Activated T-cell treated with anti-CD3 and anti-CD28 coated beads for 48 hours (primary cell): ENCODE results near the gene LPIN3.
A peak's percentile ranks its signal among the peaks of the same experiment; 100 is the strongest.

Experiments
- DNase-seq: peaks from one replicate; pipeline ENCODE4 v3.0.0-alpha.2; 2020; ENCODE audit warnings: low read depth

LPIN3 gene

DNA sequence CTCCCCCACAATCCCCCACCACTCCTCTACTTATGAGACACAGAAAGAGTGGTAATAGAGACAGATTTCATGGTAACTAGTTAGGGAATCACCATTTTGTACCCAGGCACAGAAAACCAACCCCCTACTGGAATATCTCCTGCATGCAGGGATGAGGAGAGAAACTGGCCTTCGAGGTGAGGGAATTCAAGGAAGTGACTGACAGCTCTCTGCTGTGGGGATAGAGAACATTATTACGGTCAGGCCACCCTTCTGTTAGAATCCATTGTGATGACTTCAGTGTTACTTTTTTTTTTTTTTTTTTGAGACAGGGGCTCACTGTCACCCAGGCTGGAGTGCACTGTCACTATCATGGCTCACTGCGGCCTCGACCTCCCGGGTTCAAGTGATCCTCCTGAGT lies 13.4 kb upstream of the LPIN3 start:
- no peak for DNase-seq

DNA sequence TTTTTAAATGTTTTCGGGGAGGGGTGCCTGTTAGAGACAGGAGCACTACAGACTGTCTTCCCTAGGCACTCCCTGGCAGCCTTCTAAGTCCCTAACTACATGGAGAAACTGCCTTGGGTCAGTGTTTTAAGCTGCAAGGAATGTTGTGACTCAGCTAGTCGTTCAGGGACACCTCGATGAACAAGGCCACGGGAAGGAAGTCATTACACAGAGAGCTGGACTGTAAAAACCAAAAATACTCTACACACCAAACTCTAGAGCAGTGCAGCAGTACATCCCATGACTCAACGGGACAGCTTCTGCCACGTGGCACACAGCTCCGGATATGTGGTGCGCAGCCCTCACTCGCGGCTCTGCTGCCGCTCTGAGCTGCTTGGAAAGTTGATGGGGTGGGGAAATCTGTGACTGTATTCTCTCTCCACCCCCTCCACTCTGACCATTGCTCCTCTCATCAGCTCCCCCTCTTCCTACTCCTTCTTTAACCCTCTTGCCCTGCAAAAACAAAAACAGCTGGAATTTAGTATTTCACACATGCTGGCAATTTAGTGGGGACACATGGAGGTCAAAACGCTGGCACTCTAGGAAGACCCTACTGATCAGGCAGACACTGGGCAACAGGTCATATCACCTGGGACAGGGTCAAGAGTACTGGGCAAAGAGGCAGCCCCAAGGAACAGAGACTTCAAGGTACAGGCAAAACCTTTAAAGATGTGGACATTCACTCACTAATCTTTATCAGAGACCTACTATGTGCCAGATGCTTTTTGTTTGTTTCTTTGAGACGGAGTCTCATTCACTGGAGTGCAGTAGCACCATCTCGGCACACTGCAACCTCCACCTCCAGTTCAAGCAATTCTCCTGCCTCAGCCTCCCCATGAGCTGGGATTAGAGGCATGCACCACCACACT lies 10.9 kb upstream of the LPIN3 start:
- DNase-seq, result peak; percentile 54

DNA sequence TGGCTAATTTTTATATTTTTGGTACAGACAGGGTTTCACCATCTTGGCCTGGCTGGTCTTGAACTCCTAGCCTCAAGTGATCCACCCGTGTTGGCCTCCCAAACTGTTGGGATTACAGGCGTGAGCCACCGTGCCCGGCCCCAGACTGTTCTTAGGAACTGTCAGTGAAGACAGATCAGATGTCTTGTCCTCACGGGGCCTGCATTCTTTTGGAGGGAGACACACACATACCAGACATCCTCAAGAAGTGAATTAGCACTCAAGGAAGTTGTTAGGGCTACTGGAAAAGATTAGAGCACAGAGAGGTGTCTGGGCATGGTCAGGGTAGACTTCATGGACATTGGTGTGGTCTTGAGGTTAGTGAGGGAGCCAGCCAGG lies 10.3 kb upstream of the LPIN3 start:
- no peak for DNase-seq

DNA sequence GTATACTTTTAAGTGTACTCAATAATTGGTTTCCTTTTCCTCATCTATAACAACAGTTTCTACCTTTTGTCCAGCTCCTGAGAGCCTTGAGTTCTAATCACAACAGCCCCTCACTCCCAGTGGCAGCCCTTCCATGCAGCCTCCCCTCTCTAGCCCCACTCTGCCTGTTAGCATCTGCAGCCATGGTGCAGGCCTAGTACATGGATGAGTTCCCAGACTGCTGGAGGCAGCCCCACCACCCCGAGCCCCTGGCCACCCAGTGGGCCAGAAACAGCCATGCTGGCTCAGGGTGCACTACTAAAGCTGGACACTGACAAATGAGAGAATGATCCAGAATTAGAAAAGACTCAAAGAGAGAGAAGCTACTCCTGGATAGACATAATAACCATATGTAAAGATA lies 9.7 kb upstream of the LPIN3 start:
- no peak for DNase-seq

DNA sequence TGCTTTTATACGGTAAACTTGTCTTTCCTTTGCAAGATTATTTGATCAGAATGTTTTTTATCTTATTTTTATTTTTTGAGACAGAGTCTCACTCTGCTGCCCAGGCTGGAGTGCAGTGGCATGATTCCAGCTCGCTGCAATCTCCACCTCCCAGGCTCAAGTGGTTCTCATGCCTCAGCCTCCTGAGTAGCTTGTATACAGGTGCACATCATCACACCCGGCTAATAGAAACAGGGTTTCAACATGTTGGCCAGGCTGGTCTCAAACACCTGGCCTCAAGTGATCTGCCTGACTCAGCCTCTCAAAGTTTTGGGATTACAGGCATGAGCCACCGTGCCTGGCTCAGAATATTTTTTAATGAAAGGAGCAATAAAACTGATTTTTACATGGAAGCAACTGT lies 8.9 kb upstream of the LPIN3 start:
- no peak for DNase-seq

DNA sequence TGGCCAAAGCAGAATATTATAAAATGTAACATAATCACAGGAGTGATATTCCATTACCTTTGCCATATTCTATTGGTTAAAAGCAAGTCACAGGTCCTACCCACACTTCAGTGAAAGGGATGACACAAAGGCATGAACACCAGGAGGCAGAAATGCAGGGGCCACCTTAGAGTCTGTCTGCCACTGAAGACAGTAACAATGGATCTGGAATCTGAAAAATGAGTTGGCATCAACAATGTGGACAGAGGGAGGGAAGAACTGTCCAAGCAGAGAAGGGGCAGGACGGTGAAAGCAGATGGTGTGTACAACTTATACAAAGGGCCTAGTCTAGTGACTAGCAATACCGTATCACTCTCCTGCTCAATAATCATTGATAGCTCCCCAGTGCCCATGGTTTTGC lies 6.6 kb upstream of the LPIN3 start:
- DNase-seq, result no peak

DNA sequence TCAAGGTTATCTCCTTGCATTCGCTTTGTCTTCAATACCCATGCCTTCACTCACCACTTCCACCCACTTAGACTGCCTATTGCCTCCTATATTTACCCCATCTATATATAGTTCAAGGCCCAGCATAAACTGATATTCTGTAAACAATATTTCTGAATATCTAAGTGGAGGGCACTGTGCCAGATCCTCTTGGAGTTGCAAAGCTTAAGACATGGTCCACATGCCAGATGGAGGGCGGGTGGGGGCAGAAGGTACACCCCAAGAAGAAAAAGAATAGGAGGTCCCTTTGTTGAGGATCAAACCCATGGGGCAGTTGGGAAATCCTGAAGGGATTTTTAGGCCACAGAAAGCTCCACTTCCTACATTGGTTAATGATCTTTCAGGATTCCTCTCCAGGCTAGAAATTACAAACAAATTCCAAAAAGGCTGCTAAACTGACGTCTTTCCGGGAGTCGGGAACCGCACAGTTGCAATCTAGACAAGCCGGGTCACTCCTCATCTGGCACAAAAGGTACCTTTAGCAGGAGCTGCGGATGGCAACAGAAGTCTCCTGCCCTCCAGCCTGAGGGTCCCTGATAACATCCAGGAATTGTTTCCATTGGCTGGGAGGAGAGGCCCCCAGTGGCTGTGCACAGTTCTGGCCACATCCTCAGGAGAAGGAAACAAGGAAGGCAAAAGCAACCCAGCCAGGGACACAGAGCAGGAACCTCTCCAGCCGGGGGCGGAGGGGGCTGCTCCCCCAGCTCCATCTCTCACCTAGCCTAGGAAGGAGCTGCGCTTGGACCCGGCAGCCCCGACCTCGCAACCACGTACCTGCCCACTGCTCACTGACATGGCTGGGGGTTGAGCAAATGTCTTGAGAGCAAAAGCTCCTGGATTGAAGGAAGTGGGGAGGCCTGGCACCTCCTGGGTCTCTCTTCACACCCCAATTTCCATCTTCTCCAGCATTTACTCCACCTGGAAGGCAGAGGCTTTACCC lies 5.9 kb upstream of the LPIN3 start:
- no peak for DNase-seq

DNA sequence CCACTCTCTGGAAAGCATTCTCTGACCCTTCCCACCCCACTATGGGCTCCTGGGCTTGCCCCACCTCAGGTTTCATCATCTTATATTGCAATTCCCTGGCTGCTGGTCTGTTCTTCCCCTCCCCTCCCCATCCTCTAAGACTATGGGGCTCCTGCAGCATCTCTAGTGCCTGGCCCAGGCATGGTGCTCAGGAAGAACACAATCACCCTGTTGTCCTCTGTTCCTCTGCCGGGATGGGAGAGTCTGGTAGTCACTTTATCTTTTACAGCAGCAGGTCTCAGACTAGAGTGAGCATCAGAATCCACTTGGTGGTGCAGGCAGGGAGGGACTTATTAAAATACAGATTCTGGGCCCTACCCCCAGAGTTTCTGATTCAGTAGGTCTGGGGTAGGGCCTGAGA lies 5.0 kb upstream of the LPIN3 start:
- no peak for DNase-seq

DNA sequence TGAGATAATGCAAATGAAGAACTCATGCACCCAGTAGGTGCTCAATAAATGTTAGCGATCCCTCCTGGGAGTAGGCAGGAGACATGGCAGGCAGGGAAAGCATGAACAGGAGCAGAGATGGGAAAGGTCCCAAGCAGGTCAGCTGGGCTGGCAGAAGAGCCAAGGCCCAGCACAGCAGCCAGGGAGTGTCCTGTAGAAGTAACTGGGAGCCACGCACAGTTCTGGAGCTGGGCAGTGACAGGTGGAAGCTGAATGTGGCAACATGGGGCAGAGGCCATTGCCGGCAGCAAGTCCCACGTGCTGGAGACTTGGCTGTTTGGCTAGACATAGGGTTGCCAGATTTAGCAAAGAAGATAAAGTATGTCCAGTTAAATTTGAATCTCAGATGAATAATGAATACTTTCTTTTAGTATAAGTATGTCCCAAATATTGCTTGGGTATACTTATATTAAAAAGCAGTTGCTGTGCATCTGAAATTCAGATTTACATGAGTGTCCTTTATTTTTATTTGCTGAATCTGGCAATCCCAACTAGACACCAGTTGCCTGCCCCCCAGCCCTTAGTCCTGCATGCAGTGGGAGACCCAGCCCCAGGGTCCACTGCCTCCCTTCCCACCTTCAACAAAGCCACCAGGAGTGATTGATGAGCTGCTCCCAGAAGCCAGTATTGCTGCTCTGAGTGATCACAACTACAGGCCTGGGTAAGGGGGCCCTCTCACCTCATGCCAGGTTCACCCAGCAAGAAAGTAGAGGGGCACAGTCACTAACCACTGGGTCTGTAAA lies 3.7 kb upstream of the LPIN3 start:
- no peak for DNase-seq

DNA sequence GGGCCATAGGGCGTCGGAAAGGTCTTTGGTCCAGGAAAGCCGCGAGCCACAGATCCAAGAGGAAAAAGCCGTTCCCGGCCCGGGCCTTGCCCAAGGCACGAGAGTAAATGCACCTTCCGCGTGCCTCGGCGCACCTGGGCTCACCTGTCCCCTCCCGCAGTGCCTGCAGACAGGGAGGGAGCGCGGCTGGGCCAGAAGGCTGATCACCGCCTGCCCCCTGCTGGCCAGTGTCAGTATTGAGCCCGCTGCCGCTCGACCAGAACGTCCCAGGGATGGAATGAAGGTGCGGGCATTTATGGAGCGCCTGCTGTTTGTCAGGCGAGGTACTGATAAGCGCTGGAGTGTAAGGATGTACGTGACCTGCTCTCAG lies 679 bp upstream of the LPIN3 start:
- peak; percentile 83 for DNase-seq

DNA sequence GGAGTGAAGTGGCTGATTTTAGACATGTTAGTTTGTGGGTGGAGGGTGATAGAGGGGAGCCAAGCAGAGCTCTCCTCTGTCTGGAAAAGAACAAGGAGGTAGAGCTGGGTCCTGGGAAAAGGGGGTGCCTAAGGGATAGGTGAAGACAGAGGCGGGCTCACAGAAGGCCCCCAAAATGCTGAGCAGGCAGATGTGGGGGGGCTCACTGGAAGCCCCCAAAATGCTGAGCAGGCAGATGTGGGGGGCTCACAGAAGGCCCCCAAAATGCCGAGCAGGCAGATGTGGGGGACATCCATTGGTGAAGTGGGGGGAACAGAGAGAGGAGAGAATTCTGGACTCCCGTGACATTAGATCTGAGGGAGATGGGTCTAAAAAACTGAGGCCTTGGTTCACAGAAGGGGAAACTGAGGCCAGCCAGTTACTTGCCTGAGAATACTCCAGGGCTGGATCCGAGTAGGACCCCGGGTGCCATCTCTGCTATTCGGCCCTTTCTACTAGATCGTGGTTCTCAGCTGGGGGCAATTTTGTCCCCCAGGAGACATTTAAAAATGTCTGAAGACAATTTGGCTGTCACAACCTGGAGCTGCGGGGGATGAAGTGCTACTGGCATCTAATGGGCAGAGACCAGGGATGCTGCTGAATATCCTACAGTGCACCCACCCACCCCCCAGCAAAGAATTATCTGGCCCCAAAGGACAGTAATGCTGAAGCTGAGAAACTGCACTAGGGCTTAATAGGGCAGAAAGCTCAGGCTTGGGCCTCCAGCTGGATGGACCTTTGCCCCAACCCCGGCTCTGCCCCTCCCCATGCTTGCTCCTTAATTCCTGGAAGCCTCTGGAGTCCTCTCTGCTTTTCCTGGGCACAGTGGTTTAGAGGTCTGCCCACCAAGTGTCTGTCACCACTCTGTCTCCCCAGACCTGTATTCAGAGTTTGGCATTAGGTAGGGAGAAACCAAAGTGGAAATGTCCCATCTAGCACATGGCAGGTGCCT lies 2.1 kb downstream of the LPIN3 start:
- no peak for DNase-seq

DNA sequence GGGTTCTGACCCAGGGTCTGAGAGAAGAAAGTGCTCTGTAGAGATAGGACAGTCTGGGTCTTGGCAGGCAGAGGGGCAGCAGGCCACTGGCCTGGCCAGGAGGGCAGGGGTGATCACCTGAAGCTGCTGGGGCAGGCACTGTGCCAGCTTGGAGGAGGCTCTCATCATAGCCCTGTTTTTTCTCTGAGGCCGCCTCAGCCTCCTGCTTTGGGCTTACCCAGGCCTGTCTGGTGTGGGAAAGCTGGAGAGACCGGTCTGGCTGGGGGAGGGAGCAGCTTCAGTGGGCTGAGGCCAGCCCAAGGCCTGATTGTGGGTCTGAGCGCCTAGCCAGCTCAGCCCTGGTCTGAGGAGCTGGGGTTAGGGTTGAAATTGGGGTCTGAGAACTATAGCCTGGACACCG lies 3.9 kb downstream of the LPIN3 start:
- no peak for DNase-seq

DNA sequence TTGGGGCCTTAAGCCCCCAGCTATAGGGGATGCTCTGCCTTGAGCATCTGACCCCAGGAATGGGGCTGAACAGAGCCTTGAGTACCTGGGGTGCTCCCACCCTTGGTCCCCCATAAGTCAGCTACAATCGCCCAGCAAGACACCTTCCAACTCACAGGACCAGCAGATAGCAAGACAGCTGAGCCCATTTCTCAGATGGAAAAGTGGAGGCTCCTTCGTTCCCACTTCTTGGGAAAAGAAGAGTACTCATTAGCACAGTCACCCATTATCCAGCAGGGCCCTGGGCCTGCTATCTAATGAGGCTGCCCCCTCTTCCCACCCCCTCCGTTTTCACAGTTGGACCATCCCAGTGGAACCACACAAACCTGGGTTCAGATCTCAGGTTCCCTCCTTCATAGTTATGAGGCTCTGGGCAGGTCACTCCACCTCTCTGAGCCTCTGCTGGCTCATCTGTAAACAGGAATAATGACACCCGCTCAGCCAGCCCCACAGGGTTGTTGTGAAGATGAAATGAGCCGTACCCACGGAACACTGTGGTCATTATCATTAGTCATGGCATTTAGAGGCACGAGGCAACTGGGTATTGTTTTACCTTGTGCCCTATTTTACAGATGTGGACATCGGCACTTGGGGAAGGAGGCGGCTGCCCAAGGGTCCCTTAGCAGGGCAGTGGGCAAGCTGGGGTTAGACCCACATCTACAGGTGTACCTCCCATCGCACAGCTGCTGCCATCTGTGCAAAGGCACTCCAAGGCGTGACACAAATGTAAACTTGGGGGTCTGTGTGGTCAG lies 4.5 kb downstream of the LPIN3 start:
- DNase-seq, result no peak

DNA sequence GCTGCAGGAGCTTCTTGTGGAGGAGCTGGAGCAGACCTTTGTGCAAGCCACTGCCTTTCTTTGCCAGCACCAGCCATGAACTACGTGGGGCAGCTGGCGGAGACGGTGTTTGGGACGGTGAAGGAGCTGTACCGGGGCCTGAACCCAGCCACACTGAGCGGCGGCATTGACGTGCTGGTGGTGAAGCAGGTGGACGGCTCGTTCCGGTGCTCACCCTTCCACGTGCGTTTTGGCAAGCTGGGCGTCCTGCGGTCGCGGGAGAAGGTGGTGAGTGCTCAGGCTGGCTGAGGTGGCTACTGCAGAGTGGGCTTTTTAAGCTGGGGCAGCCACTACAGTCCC lies 5.1 kb downstream of the LPIN3 start:
- DNase-seq, result no peak

DNA sequence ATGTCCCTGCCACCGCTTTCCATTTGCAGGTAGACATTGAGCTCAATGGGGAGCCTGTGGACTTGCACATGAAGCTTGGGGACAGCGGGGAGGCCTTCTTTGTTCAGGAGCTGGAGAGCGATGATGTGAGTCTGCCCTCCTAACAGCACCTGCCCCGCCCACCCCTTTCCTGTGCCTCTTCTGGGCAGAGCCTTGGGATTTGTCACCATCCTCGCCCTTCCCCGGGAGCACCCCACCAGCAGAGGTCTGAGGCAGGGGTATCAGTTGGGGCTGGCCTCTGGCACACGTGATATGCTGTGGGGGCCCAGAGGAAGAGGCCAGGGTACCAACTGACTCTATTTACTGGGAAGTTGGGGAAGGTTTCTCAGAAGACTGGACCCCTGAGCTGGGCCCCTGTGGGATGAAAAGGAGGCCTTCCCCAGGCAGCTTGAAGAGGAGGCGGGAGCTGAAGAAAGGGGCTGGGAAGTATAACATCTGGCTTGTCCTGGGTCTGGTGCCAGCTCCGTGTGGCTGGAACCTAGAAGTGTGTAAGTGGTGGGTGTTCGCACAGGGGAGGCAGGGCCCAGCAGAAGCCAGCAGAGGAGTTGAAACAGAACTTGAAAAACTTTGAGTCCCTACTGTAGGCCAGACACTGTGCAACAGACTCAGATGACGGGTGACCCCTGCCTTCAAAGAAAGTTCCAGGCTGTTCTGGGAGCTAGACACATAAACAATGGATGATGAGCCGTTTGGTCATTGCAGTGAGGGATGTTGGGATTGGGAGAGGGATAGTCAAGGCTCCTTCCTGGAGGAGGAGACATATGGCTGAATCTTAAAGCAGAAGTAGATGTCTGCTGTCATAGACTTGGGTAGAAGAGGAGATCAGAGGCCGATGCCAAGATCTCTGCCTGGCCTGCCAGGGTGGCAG lies 7.2 kb downstream of the LPIN3 start:
- DNase-seq, result no peak

DNA sequence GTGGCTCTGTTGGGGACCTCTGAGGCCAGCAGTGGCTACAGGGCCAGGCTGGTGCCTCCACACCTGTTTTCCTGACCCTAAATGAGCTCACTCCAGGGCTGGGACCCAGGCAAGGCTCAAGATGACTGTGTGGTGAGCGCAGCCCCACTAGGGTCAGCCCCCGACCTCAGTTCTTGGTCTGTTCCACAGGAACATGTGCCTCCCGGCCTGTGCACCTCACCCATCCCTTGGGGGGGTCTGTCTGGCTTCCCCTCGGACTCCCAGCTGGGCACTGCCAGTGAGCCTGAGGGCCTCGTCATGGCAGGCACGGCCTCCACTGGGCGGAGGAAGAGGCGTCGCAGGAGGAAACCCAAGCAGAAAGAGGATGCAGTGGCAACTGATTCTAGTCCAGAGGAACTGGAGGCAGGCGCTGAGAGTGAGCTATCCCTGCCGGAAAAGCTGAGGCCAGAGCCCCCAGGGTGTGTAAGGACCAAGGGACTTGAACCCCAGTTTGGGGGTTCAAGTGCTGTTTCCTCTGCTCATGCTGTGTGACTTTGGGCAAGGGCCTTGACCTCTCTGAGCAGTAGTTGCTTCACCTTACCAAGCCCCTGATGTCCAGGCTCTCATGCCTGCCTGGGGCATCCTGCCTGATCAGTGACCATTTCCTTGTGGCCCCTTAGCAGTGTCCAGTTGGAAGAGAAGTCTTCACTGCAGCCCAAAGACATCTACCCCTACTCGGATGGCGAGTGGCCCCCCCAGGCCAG lies 8.0 kb downstream of the LPIN3 start:
- DNase-seq, result no peak

DNA sequence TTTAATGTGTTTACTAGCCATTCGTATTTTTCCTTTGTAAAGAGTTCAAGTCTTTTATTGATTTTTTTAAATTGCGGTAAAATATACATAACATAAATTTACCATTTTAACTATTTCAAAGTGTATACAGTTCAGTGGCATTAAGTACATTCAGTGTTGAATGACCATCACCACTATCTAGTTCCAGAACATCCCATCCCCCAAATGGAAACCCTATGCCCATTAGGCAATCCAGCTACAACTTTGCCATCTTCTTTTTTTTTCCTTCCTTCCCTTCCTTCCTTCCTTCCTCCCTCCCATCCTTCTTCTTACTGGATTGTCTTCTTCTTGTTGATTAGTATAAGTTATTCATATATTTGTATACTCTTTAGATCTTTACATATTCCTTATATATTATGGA lies 8.6 kb downstream of the LPIN3 start:
- no peak for DNase-seq

DNA sequence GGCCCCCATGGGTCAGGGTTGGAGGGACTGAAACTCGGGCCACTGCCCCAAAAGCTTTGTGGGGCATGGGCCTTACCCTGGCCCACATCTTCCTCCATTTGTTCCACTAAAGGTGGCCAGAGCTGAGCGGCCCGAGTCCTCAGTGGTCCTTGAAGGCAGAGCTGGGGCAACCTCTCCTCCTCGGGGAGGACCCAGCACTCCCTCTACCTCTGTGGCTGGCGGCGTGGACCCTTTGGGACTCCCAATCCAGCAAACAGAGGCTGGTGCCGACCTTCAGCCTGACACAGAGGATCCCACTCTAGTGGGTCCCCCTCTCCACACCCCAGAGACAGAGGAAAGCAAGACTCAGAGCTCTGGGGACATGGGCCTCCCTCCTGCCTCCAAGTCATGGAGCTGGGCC lies 9.3 kb downstream of the LPIN3 start:
- DNase-seq, result no peak
